Caco-2 (cell line): ENCODE data around the gene PPARA. TPM values are rescaled to one million over a fixed set of nuclear protein-coding genes. Genes with fewer than 3 reads are reported as not detected.

Experiments used
- BruUV-seq: library from RNA; stranded (reverse); fragments of 400-500 nt; replicated peaks from 2 replicates; lab custom pipeline; 2021; lab: Mats Ljungman, UMichigan
- CTCF ChIA-PET: fragments of 300-600 bp; sonication (Branson Sonifier 250); formaldehyde crosslinking; loops from one replicate; lab custom pipeline; 2022; ENCODE audit warnings: antibody characterized with exemption; lab: Charles Lee
- POLR2A ChIA-PET: fragments of 300-600 bp; sonication (Branson Sonifier 250); formaldehyde crosslinking; loops from one replicate; lab custom pipeline; 2022; ENCODE audit warnings: antibody characterized with exemption; lab: Charles Lee
- DNase-seq, 2 experiments: peaks; one replicate each; pipeline versions ENCODE4 v3.0.0 to v3.0.0-alpha.2; 2020 to 2022
- H3K27me3 ChIP-seq: replicated peaks from 2 replicates; pipeline ENCODE4 v1.6.0; 2011; ENCODE audit warnings: low read length; ENCODE audit not compliant: control insufficient read depth, insufficient read depth
- H3K36me3 ChIP-seq: 2 replicates; pipeline ENCODE4 v1.5.1; 2011; ENCODE audit warnings: low read length; ENCODE audit not compliant: control insufficient read depth, insufficient read depth
- H3K4me1 ChIP-seq: fragments of 250-450 bp; sonication (Bioruptor Pico); 2 replicates; pipeline ENCODE4 v1.5.1; 2020; ENCODE audit warnings: mild to moderate bottlenecking
- H3K4me3 ChIP-seq: 2 replicates; pipeline ENCODE4 v1.5.1; 2011; ENCODE audit warnings: low read depth, mild to moderate bottlenecking, control low read depth, low read length
- H3K9me3 ChIP-seq: fragments of 250-450 bp; sonication (Bioruptor Pico); 2 replicates; pipeline ENCODE4 v1.5.1; 2020; ENCODE audit warnings: mild to moderate bottlenecking, moderate library complexity
- H3K27ac Mint-ChIP-seq: one replicate; pipeline ENCODE4 v1.8.0; 2022; ENCODE audit warnings: mixed read lengths; ENCODE audit not compliant: unreplicated experiment
- H3K27me3 Mint-ChIP-seq: one replicate; pipeline ENCODE4 v1.8.0; 2022; ENCODE audit warnings: mixed read lengths; ENCODE audit not compliant: insufficient read depth, unreplicated experiment
- H3K36me3 Mint-ChIP-seq: one replicate; pipeline ENCODE4 v1.8.0; 2022; ENCODE audit warnings: mild to moderate bottlenecking, mixed read lengths; ENCODE audit not compliant: insufficient read depth, unreplicated experiment
- H3K4me1 Mint-ChIP-seq: one replicate; pipeline ENCODE4 v1.8.0; 2022; ENCODE audit warnings: low read depth, mixed read lengths; ENCODE audit not compliant: unreplicated experiment
- H3K4me3 Mint-ChIP-seq: one replicate; pipeline ENCODE4 v1.8.0; 2022; ENCODE audit warnings: mild to moderate bottlenecking, moderate library complexity, mixed read lengths; ENCODE audit not compliant: unreplicated experiment
- H3K9me3 Mint-ChIP-seq: one replicate; pipeline ENCODE4 v1.8.0; 2022; ENCODE audit warnings: mixed read lengths; ENCODE audit not compliant: unreplicated experiment
- CTCF ChIP-seq, 2 experiments: fragments of 200-600 bp in 1 of 2; IDR thresholded peaks; 1 replicate in 1 of 2; 2 replicates in 1 of 2; pipeline versions ENCODE4 v1.5.1 to v1.8.0; 2011 to 2022; ENCODE audit warnings: antibody characterized with exemption in 1 of 2, control low read depth in 1 of 2, inconsistent platforms in 1 of 2, low read depth in 1 of 2, low read length in 1 of 2, mild to moderate bottlenecking in 1 of 2, moderate library complexity in 1 of 2; ENCODE audit not compliant: insufficient read depth in 1 of 2, severe bottlenecking in 1 of 2, unreplicated experiment in 1 of 2
- intact Hi-C: fragments of 100-400 bp; cut with micrococcal nuclease; formaldehyde crosslinking; loops from one replicate; pipeline ENCODE4 v1.10.0; 2022; ENCODE audit not compliant: unreplicated experiment
- total RNA-seq: library from RNA; stranded (reverse); gene quantifications from 2 replicates; pipeline ENCODE4 v1.2.3, GENCODE V29; 2022

Gene PPARA
- total RNA-seq, 1 experiment from 2014 or later, result 13.4 TPM

GRCh38 chr22:46230262-46230901, 80.1 kb downstream of the PPARA start:
- Histone ChIP-seq H3K36me3 (no peaks in the 10 kb centered on the region), H3K4me3 (no peak overlapping the region), H3K27me3 (no peaks in the 10 kb centered on the region), H3K9me3 (no peaks in the 10 kb centered on the region), H3K4me1 (no peaks in the 10 kb centered on the region)
- no peak for DNase-seq
- Mint-ChIP-seq H3K36me3 (peaks cover 6% of the 10 kb centered on the region), H3K4me1 (no peaks in the 10 kb centered on the region), H3K4me3 (no peak overlapping the region), H3K9me3 (peaks cover 9% of the 10 kb centered on the region), H3K27ac (no peak overlapping the region), H3K27me3 (no peaks in the 10 kb centered on the region)
- no TSS peak for BruUV-seq
- POLR2A ChIA-PET, result no interaction called here
- no peak for TF ChIP-seq CTCF (IDR thresholded peaks at IDR 0.05; ENCODE audit: insufficient read depth in 1 of 2, low read depth in 1 of 2, low read length in 1 of 2, severe bottlenecking in 1 of 2, unreplicated experiment in 1 of 2)
- CTCF ChIA-PET, result no interaction called here
- intact Hi-C loops, result no loop called here

- Histone ChIP-seq H3K27me3 (no peaks in the 10 kb centered on the region), H3K4me3 (no peak overlapping the region), H3K9me3 (no peaks in the 10 kb centered on the region), H3K4me1 (no peaks in the 10 kb centered on the region), H3K36me3 (no peaks in the 10 kb centered on the region)
- no peak overlapping the region for H3K4me3 Mint-ChIP-seq
- H3K36me3 Mint-ChIP-seq, result no peaks in the 10 kb centered on the region
- no TSS peak for BruUV-seq
- H3K27ac Mint-ChIP-seq, result no peak overlapping the region
- ChIA-PET POLR2A (no interaction called here), CTCF (no interaction called here)
- intact Hi-C loops, result no loop called here
- H3K9me3 Mint-ChIP-seq, result no peaks in the 10 kb centered on the region
- TF ChIP-seq CTCF (IDR thresholded peaks at IDR 0.05; ENCODE audit: insufficient read depth in 1 of 2, low read depth in 1 of 2, low read length in 1 of 2, severe bottlenecking in 1 of 2, unreplicated experiment in 1 of 2), result no peak
- H3K27me3 Mint-ChIP-seq, result no peaks in the 10 kb centered on the region
- no peaks in the 10 kb centered on the region for H3K4me1 Mint-ChIP-seq
- DNase-seq, result no peak
These were observed 82.9 kb downstream of the PPARA start for GRCh38 chr22:46233231-46233630.

GRCh38 chr22:46234969-46235368, 84.6 kb downstream of the PPARA start:
- no peak for DNase-seq
- H3K27me3 Mint-ChIP-seq, result no peaks in the 10 kb centered on the region
- H3K9me3 Mint-ChIP-seq, result no peaks in the 10 kb centered on the region
- TF ChIP-seq CTCF (IDR thresholded peaks at IDR 0.05; ENCODE audit: insufficient read depth in 1 of 2, low read depth in 1 of 2, low read length in 1 of 2, severe bottlenecking in 1 of 2, unreplicated experiment in 1 of 2), result no peak
- H3K27ac Mint-ChIP-seq, result no peak overlapping the region
- H3K36me3 Mint-ChIP-seq, result no peaks in the 10 kb centered on the region
- no TSS peak for BruUV-seq
- Histone ChIP-seq H3K36me3 (no peaks in the 10 kb centered on the region), H3K27me3 (no peaks in the 10 kb centered on the region), H3K4me1 (no peaks in the 10 kb centered on the region), H3K4me3 (no peak overlapping the region), H3K9me3 (no peaks in the 10 kb centered on the region)
- H3K4me3 Mint-ChIP-seq, result no peak overlapping the region
- intact Hi-C loops, result no loop called here
- H3K4me1 Mint-ChIP-seq, result no peaks in the 10 kb centered on the region
- POLR2A ChIA-PET, result no interaction called here
- CTCF ChIA-PET, result interaction anchor here (0.5 kb wide), 1 partner anchor 315 kb away, joined by 3 read pairs; no protein-coding TSS in a partner anchor
